HEK293T (cell line): ENCODE results near the gene PTPRCAP.
"Not testable (repeated sequence)": the region's sequence is repeated elsewhere in the genome, so short reads cannot be mapped to it uniquely, and the experiment has no call there.

Experiments
- CTCF ChIA-PET: fragments of 350-600 bp; formaldehyde crosslinking; extraction: SDS; loops from one replicate; lab custom pipeline; 2021; ENCODE audit warnings: antibody characterized with exemption, inconsistent platforms; lab: Yijun Ruan, JAX
- POLR2A ChIA-PET: fragments of 350-600 bp; formaldehyde crosslinking; extraction: SDS; loops from one replicate; lab custom pipeline; 2020; ENCODE audit warnings: antibody characterized with exemption, inconsistent platforms; lab: Yijun Ruan, JAX
- DNase-seq: peaks from one replicate; pipeline ENCODE4 v3.0.0; 2012; ENCODE audit warnings: mixed read lengths; ENCODE audit errors: extremely low spot score
- ARNT ChIP-seq: fragments of 450-650 bp; IDR thresholded peaks from 2 replicates; pipeline ENCODE4 v1.6.1; 2017; ENCODE audit warnings: mild to moderate bottlenecking
- BHLHE40 ChIP-seq: fragments of 450-650 bp; IDR thresholded peaks from 2 replicates; pipeline ENCODE4 v1.6.1; 2016; ENCODE audit warnings: mild to moderate bottlenecking, moderate library complexity, borderline replicate concordance
- CTBP1 ChIP-seq: fragments of 450-650 bp; IDR thresholded peaks from 2 replicates; pipeline ENCODE4 v1.6.1; 2016; ENCODE audit warnings: borderline replicate concordance
- FOXK2 ChIP-seq: fragments of 450-650 bp; IDR thresholded peaks from 2 replicates; pipeline ENCODE4 v1.6.1; 2016; ENCODE audit warnings: mild to moderate bottlenecking
- FOXM1 ChIP-seq: fragments of 450-650 bp; IDR thresholded peaks from 2 replicates; pipeline ENCODE4 v1.6.1; 2017; ENCODE audit warnings: mild to moderate bottlenecking, borderline replicate concordance
- L3MBTL2 ChIP-seq: fragments of 450-650 bp; conservative IDR thresholded peaks from 2 replicates; pipeline ENCODE4 v1.6.1; 2016; ENCODE audit warnings: mild to moderate bottlenecking
- LEF1 ChIP-seq: fragments of 450-650 bp; IDR thresholded peaks from 2 replicates; pipeline ENCODE4 v1.6.1; 2017; ENCODE audit warnings: mild to moderate bottlenecking, borderline replicate concordance
- NFRKB ChIP-seq: fragments of 450-650 bp; IDR thresholded peaks from 2 replicates; pipeline ENCODE4 v1.6.1; 2016; ENCODE audit warnings: mild to moderate bottlenecking, moderate library complexity
- SUZ12 ChIP-seq: fragments of 450-650 bp; IDR thresholded peaks from 2 replicates; pipeline ENCODE4 v1.6.1; 2016; ENCODE audit warnings: mild to moderate bottlenecking
- TARDBP ChIP-seq: fragments of 450-650 bp; IDR thresholded peaks from 2 replicates; pipeline ENCODE4 v1.6.1; 2016
- ZNF384 ChIP-seq: fragments of 450-650 bp; IDR thresholded peaks from 2 replicates; pipeline ENCODE4 v1.6.1; 2016
- TF ChIP-seq, protein P1 (sequence below): fragments of 450-650 bp; IDR thresholded peaks from 2 replicates; pipeline ENCODE4 v1.6.1; 2016

Gene PTPRCAP

DNA sequence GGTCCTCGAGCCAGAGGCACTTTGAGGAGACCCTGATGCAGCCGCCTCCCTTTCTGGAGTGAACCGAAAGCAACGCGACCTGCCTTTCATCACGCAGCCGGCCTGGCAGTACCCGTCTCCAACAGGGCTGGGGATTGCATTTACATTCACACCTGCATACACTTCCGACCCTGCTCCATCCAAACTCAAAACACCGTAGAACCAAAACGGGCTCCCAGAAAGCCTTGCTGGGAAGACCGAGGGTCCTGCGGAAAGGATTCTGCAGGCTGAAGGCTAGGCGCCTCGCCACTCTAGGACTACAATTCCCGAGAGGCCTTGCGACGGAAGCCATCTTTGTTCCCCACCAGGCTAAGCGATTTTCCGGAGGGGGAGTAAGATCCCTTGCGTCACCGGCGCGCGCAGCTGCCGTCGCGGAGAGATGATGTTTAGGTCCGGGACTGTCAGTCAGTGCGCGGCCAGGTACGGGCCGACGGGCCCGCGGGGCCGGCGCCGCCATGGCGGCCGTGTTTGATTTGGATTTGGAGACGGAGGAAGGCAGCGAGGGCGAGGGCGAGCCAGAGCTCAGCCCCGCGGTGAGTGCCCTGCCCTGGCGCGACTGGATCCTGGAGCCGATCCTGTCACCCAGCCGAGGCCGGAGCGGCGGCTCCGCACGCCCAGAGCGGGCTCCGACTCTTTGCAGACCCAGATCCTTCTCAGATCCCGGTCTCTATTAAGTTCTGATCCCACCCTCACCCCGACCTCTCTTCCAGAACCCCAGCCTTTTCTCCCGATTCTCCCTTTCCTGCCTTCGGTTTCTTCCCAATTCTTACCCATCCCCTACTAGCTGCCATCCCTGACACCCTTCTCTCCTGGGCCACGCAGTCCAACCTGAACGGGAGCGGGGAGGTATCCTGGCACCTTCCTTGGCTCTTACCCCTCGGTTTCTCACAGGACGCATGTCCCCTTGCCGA lies 9.2 kb downstream of the PTPRCAP start, which contains the start of gene RPS6KB2:
RPS6KB2 (plus strand) TSS at position 443 of the 950 bp plus-strand sequence; CDS start at position 495, 52 bp downstream.
- TF ChIP-seq ZNF384 = no peak
- 0 out of 2 replicates have a peak, but pooled peaks have one; percentile 13 for TF ChIP-seq L3MBTL2
- TF ChIP-seq, protein P1, sequence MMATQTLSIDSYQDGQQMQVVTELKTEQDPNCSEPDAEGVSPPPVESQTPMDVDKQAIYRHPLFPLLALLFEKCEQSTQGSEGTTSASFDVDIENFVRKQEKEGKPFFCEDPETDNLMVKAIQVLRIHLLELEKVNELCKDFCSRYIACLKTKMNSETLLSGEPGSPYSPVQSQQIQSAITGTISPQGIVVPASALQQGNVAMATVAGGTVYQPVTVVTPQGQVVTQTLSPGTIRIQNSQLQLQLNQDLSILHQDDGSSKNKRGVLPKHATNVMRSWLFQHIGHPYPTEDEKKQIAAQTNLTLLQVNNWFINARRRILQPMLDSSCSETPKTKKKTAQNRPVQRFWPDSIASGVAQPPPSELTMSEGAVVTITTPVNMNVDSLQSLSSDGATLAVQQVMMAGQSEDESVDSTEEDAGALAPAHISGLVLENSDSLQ = peak; percentile 97
- CTCF ChIA-PET = no interaction called here
- peak; percentile 98 for DNase-seq
- POLR2A ChIA-PET = interaction anchor here (1.2 to 3.2 kb wide), 13 partner anchors 9 to 63 kb away, joined by 3 to 12 read pairs (median 4); partner anchors contain the start of genes CORO1B, PPP1CA, RAD9A and TBC1D10C

DNA sequence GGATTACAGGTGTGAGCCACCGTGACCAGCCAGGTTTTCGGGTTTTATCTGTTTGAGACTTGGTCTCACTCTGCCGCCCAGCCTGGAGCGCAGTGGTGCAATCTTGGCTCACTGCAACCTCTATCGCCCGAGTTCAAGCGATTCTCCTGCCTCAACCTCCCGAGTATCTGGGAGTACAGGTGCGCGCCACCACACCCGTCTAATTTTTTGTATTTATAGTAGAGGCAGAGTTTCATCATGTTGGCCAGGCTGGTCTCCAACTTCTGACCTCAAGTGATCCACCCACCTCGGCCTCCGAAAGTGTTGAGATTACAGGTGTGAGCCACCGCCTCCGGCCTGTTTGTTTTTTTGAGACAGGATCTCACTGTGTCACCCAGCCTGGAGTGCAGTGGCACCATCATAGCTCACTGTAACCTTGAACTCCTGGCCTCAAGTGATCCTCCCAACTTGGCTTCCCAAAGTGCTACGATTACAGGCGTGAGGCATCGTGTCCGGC lies 10.1 kb downstream of the PTPRCAP start:
- POLR2A ChIA-PET = interaction anchor here (1.2 to 3.2 kb wide), 3 partner anchors 8 to 36 kb away, joined by 3 to 11 read pairs (median 8); partner anchors contain the start of genes RAD9A and TBC1D10C
- CTCF ChIA-PET, DNase-seq: not testable (repeated sequence)

DNA sequence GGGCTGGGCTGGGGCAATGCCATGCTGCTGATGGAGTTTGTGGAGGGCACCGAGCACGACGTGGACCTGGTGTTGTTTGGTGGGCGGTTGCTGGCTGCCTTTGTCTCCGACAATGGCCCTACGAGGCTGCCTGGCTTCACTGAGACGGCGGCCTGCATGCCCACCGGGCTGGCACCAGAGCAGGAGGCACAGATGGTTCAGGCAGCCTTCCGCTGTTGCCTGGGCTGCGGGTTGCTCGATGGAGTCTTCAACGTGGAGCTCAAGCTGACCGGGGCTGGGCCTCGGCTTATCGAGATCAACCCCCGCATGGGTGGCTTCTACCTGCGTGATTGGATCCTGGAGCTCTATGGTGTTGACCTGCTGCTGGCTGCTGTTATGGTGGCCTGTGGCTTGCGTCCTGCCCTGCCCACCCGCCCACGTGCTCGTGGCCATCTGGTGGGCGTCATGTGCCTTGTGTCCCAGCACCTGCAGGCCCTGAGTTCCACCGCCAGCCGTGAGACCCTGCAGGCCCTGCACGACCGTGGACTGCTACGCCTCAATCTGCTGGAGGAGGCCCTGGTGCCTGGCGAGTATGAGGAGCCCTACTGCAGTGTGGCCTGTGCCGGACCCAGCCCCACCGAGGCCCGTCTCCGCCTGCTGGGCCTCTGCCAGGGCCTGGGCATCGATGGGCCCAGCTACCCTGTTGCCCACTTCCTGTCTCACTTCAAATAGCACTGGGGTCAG lies 13.4 kb downstream of the PTPRCAP start:
- CTCF ChIA-PET = no interaction called here
- TF ChIP-seq FOXK2 = no peak
- no peak for TF ChIP-seq BHLHE40
- no peak for TF ChIP-seq L3MBTL2
- DNase-seq = no peak
- POLR2A ChIA-PET = interaction anchor here (1.4 to 1.8 kb wide), 3 partner anchors 19 to 32 kb away, joined by 3 to 9 read pairs (median 3); partner anchors contain the start of genes CORO1B, PPP1CA and RAD9A

DNA sequence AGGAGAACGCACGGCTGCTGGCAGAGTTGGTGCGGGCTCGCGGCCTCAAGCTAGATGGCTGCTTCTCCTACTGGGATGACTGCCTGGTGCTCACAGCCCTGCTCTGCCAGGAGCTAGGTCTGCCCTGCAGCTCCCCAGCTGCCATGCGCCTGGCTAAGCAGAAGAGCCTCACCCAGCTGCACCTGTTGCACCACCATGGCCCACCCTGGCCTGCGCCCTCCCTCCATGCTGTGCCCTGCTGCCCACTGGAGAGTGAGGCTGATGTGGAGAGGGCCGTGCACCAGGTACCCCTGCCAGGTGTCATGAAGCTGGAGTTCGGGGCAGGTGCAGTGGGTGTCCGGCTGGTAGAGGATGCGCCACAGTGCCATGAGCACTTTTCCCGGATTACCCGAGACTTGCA lies 14.0 kb downstream of the PTPRCAP start:
- CTCF ChIA-PET = no interaction called here
- no peak for DNase-seq
- TF ChIP-seq TARDBP (no peak), ARNT (no peak)
- POLR2A ChIA-PET = interaction anchor here (1.4 to 1.8 kb wide), 3 partner anchors 20 to 32 kb away, joined by 3 to 9 read pairs (median 3); partner anchors contain the start of genes CORO1B, PPP1CA and RAD9A

DNA sequence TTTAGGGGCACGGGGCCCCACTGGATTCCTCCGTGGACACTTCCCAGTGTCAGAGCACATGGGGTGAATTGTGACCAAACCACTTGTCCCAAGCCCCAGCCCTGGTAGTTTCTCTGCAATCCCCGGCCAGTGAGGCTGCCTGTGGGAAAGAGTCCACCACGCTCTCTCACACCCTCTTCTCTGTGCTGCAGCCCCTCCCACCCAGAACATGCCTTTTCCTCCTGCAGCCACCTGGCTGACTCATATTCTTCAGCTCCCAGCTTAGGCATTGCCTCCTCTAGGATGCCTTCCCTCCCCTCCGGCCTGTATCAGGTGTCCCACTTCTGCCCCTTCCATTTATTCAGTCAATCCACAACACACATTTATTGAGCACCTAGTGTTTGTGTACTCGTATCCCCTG lies 14.6 kb downstream of the PTPRCAP start:
- POLR2A ChIA-PET = interaction anchor here (0.9 to 1.8 kb wide), 2 partner anchors 21 to 45 kb away, joined by 3 to 9 read pairs; partner anchors contain the start of gene PPP1CA
- no peak for DNase-seq
- TF ChIP-seq BHLHE40 = no peak
- no peak for TF ChIP-seq FOXK2
- no peak for TF ChIP-seq FOXM1
- TF ChIP-seq TARDBP = no peak
- TF ChIP-seq CTBP1 = no peak
- TF ChIP-seq LEF1 = no peak
- no peak for TF ChIP-seq NFRKB
- CTCF ChIA-PET = no interaction called here

DNA sequence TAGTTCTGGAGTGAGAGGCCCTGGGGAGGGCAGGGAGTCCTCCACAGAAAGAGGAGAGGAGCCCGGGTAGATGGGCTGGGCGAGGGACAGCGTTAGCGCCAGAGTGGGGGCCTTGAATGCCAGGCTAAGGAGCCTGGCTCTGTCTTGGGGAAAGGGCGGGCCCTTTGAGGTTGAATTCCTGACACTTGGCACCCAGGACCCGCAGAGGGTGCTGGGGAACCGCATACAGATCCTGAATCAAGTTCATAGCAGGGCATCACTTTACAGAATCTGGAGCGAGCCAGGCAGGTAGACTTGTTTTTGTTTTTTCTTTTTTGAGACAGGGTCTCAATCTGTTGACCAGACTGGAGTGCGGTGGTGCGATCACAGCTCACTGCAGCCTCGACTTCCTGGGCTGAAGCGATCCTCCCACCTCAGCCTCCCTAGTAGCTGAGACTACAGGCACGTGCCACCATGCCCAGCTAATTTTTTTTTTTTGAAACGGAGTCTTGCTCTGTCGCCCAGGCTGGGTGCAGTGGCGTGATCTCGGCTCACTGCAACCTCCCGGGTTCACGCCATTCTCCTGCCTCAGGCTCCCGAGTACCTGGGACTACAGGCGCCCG lies 16.0 kb downstream of the PTPRCAP start:
- no peak for DNase-seq
- TF ChIP-seq L3MBTL2 = no peak; the same call in 1 of the 2 replicates
- TF ChIP-seq NFRKB = no peak
- TF ChIP-seq BHLHE40 = no peak
- no peak for TF ChIP-seq ZNF384
- TF ChIP-seq, protein P1 = no peak
- TF ChIP-seq SUZ12 = no peak
- no peak for TF ChIP-seq ARNT
- TF ChIP-seq FOXK2 = no peak
- TF ChIP-seq TARDBP = no peak
- ChIA-PET CTCF (interaction anchor here (0.6 to 1.3 kb wide), 2 partner anchors 14 to 69 kb away, joined by 3 to 4 read pairs; no protein-coding TSS in a partner anchor), POLR2A (interaction anchor here (0.8 to 4.8 kb wide), 5 partner anchors 9 to 61 kb away, joined by 6 to 42 read pairs (median 13); partner anchors contain the start of genes AIP, PPP1CA, RAD9A and TMEM134)
